Metanephros (tissue), 1 donor: ENCODE data around the gene FAM163B. TPM values are rescaled to one million over a fixed set of nuclear protein-coding genes. Genes with fewer than 3 reads are reported as not detected.

Source experiments
- total RNA-seq: library from RNA; depleted of rRNA; stranded (reverse); fragments of >200 nt; gene quantifications from one replicate; pipeline ENCODE4 v1.2.3, GENCODE V29; 2014

FAM163B gene
- total RNA-seq = 2.7 TPM

GRCh38 chr9:133609311-133610098 lies at the start of gene FAM163B:
TSS of gene FAM163B (minus strand) at chr9:133609389. CDS start at chr9:133580223, 29,166 bp downstream.

GRCh38 chr9:133635533-133636531 lies 26.6 kb upstream of the FAM163B start, which contains the start of gene DBH:
TSS of gene DBH (plus strand) at chr9:133636363. CDS start at chr9:133636372, 9 bp downstream.

GRCh38 chr9:133534346-133535291 lies 74.6 kb downstream of the FAM163B start, which contains the start of gene ADAMTSL2:
TSS of gene ADAMTSL2 (plus strand) at chr9:133534704. CDS start at chr9:133536713, 2,009 bp downstream.

Other genes with a start within 250 kb of the FAM163B start
- 148 TPM for gene SURF4, start 233.3 kb downstream of the FAM163B start, total RNA-seq
- gene STKLD1, start 233.0 kb downstream of the FAM163B start, total RNA-seq = 2.0 TPM
- 15.8 TPM for gene REXO4, start 191.4 kb downstream of the FAM163B start, total RNA-seq
- gene ADAMTS13, start 187.0 kb downstream of the FAM163B start, total RNA-seq = 6.0 TPM
- 23.3 TPM for gene CACFD1, start 149.4 kb downstream of the FAM163B start, total RNA-seq
- gene SLC2A6, start 130.3 kb downstream of the FAM163B start, total RNA-seq = 4.0 TPM
- gene MYMK, start 84.4 kb downstream of the FAM163B start, total RNA-seq = 2.8 TPM
- 8.9 TPM for gene ADAMTSL2, start 74.7 kb downstream of the FAM163B start, total RNA-seq
- 1.1 TPM for gene DBH, start 27.0 kb upstream of the FAM163B start, total RNA-seq
- gene SARDH, start 129.0 kb upstream of the FAM163B start, total RNA-seq = 19.6 TPM